GM20431 (cell line): Measurements from ENCODE around the gene SCGB1D4.
"Not testable (repeated sequence)": the region's sequence is repeated elsewhere in the genome, so short reads cannot be mapped to it uniquely, and the experiment has no call there.

ENCODE experiments used
- in situ Hi-C: fragments of 300-500 bp; cut with MseI, MboI; formaldehyde crosslinking; loops from one replicate; pipeline ENCODE4 v1.15.0; 2020; ENCODE audit warnings: low sequenced_read_pairs; ENCODE audit not compliant: unreplicated experiment

SCGB1D4 gene, protein sequence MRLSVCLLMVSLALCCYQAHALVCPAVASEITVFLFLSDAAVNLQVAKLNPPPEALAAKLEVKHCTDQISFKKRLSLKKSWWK

DNA sequence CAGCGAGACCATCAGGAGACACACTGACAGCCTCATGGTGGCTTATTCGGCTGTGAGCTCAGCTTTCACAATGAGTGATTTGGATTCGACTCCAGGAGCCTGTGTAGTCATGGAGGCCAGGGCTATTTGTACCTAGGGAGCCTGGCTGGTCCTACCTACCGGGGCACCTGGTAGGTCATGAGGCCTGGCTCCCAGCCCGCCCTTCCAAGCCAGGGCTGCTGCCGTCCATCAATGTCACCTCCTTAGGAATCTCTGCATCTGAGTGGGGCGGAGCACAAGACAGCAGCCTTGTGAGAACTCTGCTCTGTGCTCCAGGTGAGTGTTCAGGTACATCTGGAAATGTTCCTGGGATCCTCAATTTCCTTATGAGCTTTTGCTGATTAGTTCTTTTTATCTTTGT lies at the start of gene SCGB1D4:
Gene SCGB1D4 (minus strand): TSS at position 101 of the 400 bp plus-strand sequence. CDS start 65 bp downstream, at position 36.
- in situ Hi-C loops: no loop called here

DNA sequence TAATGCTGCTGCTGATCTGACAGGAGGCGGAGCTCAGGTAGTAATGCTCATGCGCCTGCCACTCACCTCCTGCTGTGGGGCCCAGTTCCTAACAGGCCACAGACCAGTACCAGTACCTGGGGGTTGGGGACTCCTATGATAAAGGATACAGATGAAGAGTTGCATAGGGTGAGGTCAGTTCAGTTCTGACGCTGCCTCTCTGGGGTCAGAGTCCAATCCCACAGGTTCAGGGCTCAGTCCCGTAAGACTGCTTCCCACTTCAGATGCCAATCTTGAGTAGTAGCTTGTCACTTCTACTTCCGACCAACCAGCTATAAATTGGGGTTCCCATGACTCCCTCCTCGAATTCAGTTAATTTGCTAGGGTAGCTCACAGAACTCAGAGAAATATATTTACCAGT lies 47.0 kb upstream of the SCGB1D4 start:
- in situ Hi-C loops: no loop called here

DNA sequence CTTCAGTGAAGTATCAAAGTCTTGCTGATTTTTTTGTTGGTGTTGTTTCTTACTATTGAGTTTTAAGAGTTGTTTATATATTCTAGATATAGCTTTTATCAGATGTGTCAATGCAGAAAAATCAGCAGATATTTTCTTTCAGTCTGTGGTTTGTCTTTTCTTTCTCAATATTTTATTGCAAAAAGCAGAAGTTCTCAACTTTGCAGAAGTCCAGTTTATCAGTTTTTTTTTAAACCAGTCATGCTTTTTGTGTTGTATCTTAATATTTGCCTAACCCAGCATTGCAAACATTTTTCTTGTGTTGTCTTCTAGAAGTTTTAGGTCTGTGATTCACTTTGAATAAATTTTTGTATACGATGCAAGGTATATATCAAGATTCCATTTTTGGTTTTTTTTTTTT lies 45.3 kb upstream of the SCGB1D4 start:
- in situ Hi-C loops: no loop called here

DNA sequence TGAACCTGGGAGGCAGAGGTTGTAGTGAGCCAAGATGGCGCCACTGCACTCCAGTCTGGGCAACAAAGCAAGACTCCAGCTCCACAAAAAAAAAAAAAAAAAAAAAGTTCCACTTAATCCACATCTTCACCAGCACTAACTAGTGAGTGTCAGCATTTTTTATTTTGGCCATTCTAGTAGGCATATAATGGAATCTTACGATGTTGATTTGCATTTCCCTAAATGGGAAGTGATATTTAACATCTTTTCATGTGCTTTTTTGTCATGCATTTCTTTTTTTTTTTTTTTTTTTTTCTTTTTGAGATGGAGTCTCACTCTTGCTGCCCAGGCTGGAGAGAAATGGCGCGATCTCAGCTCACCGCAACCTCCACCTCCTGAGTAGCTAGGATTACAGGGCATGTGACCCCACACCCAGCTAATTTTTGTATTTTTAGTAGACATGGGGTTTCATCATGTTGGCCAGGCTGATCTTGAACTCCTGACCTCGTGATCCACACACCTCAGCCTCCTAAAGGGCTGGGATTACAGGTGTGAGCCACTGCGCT lies 44.8 kb upstream of the SCGB1D4 start:
- in situ Hi-C loops: not testable (repeated sequence)

DNA sequence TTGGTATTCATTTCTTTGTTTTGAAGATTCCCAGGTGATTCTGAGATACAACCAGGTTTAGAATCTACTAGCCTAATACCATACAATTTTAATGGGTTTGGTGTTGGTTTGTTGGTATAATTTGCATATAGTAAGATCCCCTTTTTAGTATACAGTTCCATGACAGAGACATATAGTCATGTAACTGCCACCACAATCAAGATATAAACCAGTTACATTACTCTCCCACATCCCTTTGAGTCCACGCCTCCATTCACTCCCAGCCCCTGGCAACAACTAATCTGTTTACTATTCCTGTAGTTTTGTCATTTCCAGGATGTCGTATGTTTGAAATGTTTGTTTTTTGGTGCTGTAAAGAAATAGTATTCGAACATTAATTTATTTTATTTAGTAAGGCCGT lies 42.7 kb upstream of the SCGB1D4 start:
- in situ Hi-C loops: no loop called here

DNA sequence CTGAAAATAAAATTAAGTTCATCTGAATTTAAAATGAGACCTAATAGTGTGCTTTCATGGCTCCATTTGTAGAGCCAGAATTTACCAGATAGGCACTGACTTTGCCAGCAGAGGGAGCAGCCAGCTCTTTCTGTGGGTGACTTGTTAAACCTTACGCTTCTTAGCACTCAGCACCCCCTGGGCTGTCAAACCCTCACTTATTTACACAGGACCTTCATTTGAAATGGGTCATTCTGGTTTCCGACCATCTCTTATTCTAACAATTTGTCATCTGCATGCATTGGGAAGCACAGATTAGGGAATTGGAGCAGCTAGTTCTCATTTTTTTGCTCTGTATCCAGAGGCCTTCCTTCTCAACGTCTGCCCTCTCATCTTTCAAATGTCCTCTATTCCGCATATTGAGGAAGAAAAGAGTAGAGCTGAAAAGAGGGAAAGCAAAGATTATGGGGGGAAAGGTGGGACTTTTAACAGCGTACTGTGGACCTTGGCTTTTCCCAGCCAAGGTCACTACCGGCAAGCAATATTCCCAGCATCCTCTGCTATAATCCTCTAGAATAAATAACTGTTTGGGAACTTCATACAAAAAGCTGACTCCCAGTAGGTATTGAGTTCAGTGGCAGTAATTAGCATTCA lies 41.5 kb upstream of the SCGB1D4 start:
- in situ Hi-C loops: no loop called here

DNA sequence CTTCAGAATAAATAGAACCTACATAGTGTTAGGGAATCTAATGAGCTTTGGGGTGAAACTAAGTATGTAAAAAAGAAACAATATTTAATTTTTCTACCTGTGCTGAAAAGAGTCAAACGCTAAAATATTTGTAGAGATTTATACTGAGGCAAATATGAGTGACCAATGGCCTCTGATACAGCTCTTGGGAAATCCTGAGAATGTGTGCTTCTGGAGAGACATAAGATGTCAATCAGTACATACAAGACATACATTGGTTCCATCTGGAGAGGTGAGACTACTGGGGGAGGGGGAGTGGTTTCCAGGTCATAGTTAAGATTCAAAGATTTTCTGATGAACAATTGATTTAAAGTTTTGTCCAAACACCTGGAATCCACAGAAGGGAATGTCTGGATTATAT lies 39.3 kb upstream of the SCGB1D4 start:
- in situ Hi-C loops: no loop called here

DNA sequence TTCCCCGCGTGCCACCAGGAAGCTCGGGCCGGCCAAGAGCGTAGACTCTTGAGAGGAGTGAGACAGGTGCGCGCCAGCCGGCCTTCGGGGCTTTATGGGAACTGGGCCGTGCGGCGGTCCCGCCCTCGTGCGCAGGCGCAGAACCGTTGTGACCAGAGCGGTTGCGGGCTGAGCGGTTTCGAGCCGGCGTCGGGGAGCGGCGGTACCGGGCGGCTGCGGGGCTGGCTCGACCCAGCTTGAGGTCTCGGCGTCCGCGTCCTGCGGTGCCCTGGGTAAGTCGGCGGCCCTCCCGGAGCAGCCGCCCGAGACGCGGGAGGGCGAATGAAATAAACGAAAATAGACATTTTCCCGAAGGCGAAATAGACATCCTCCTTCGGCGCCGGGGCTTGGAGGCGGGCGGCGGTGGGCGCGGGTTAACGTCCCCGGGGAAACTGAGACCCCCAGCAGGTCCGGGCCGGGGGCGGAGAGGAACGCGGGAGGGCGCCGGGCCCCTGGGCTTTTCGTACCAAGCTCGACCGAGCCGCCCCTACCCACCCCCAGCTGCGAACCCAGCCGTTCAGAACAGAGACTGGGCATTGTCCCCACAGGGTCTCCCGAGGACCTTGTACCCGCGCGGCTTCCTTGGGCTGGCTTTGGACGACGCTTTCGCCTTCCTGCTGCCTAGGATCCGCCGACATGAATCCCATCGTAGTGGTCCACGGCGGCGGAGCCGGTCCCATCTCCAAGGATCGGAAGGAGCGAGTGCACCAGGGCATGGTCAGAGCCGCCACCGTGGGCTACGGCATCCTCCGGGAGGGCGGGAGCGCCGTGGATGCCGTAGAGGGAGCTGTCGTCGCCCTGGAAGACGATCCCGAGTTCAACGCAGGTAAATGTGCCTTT lies 38.7 kb upstream of the SCGB1D4 start, which contains the start of gene ASRGL1:
Gene ASRGL1 (plus strand): TSS at position 146 of the 879 bp plus-strand sequence. CDS start 530 bp downstream, at position 676.
- in situ Hi-C loops: no loop called here

DNA sequence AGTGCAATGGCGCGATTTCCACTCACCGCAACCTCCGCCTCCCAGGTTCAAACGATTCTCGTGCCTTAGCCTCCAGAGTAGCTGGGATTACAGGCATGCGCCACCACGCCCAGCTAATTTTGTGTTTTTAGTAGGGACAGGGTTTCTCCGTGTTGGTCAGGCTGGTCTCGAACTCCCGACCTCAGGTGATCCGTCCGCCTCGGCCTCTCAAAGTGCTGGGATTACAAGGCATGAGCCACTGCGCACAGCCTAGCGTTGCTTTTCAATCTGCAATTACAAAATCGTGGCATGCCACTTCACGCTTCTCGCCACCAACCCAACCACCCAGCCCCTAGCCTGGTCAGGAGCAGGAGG lies 38.1 kb upstream of the SCGB1D4 start:
- in situ Hi-C loops: not testable (repeated sequence)

DNA sequence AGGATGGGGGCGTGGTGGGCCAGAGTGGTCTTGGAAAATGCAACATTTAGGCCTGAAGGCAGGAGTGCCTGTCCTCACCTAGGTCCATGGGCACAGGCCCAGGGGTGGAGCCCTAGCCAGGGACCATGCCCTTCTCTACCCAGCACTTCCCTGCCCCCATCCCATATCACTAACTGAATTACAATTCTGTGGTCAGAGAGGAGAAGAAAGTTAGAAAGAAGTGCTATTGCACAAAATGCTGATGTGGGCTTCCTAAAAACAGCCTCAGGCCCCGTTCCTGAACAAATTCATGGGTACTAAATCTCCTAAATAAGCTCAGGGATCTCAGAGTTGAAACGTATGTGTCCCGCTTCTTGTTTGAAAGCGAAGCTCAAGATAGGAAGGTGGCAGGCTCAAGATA lies 34.9 kb upstream of the SCGB1D4 start:
- in situ Hi-C loops: no loop called here

DNA sequence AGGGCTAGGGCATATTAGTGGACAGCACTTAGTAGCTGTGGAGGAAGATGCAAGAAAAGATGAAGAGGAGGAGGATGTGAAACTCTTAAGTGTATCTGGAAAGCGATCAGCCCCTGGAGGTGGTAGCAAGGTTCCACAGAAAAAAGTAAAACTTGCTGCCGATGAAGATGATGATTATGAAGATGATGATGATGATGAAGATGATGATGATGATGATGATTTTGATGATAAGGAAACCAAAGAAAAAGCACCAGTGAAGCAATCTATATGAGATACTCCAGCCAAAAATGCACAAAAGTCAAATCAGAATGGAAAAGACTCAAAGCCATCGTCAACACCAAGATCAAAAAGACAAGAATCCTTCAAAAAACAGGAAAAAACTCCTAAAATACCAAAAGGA lies 32.4 kb upstream of the SCGB1D4 start:
- in situ Hi-C loops: not testable (repeated sequence)

DNA sequence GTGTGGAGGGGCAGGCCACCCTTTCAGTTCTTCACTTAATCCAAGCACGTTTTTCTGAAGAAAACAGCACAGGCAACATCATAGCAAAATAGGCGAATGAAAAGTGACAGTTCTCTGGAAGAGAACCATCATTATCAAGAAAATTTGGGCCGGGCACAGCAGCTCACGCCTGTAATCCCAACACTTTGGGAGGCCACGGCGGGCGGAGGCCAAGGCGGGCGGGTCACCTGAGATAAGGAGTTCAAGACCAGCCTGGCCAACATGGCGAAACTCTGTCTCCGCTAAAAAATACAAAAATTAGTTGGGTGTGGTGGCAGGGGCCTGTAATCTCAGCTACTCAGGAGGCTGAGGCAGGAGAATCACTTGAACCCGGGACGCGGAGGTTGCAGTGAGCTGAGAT lies 28.7 kb upstream of the SCGB1D4 start:
- in situ Hi-C loops: not testable (repeated sequence)

DNA sequence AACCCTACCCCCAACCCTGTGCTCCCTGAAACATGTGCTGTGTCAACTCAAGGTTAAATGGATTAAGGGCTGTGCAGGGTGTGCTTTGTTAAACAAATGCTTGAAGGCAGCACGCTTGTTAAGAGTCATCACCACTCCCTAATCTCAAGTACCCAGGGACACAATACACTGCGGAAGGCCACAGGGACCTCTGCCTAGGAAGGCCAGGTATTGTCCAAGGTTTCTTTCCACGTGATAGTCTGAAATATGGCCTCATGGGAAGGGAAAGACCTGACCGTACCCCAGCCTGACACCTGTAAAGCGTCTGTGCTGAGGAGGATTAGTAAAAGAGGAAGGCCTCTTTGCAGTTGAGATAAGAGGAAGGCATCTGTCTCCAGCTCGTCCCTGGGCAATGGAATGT lies 27.8 kb upstream of the SCGB1D4 start:
- in situ Hi-C loops: not testable (repeated sequence)

DNA sequence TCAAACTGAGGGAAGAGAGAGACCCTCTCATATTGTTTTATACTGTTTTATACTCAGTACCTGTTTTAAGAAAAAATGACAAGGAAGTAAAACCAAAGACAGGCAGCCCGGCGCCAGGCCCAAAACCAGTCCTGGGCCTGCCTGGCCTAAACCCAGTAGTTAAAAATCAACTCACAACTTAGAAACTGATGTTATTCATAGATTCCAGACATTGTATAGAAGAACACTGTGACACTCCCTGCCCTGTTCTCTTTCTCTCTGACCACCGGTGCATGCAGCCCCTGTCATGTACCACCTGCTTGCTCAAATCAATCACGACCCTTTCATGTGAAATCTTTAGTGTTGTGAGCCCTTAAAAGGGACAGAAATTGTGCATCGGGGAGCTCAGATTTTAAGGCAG lies 26.9 kb upstream of the SCGB1D4 start:
- in situ Hi-C loops: not testable (repeated sequence)

DNA sequence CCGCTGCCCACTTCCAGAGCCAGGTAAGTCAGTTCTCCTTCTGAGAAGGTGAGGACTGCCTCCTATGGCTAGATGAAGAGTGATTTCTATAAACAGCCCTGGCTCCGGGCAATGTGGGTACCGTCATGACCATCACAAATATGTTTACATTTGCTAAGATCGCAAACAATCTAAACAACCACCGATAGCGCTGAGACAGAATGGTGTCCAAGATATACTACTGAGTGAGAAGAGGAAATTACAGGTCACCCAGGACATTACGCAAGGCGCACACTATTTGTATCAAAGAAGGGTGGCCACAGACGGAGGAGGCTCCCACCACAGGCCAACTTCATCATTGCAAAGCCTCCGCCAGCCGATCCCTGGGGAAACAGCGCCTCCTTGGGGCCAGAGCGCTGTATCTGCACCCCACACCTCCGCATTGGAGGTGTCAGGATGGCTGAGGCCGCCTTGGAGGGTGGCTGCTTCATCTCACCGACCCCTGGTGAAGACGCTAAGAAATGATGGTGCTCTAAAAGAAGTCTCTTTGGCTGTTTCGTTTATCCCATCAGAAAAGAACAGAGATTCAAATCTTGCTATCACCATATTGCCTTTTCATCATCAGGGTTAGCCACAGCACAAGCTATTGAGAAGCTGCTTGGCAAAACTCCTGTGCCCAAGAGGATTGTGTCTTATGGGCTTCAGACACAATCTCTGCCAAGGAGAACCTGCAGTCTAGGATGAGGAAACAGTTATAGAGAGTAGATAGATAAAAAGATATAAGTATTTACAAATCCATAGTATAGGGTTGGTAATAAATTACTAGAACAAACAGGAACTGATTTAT lies 26.1 kb upstream of the SCGB1D4 start:
- in situ Hi-C loops: no loop called here

DNA sequence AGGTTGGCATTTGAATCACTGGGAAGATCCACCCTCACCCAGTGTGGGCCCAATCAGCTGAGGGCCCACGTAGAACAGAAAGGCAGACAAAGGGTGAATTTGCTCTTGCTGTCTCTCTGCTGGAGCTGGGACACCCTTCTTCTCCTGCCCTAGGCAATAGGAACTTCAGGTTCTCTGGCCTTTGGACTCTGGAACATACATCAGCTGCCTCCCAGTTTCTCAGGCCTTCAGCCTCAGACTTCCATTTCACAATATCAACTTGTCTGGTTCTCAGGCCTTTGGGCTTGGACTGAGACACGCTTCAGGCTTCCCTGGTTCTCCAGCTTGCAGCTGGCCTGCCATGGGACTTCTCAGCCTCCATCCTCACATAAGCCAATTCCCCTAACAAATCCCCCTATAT lies 23.6 kb upstream of the SCGB1D4 start:
- in situ Hi-C loops: no loop called here

DNA sequence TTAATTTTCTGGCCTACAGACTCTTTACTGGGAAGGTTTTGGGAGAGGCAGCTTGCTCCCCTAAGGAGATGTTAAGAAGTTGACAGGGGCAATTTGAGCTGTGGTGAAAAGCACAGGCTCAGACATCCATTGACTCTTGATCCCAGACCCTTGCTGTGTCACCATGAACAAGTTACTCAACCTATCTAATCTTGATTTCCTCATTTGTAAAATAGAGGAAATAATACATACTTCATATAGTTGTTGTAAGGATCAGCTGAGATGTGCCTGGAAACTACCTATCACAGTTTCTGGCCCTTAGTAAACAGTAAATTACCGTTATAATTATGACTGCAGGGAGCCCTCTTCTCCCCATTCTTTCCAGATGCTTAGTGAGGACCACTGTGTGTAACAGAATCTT lies 16.6 kb upstream of the SCGB1D4 start:
- in situ Hi-C loops: no loop called here

DNA sequence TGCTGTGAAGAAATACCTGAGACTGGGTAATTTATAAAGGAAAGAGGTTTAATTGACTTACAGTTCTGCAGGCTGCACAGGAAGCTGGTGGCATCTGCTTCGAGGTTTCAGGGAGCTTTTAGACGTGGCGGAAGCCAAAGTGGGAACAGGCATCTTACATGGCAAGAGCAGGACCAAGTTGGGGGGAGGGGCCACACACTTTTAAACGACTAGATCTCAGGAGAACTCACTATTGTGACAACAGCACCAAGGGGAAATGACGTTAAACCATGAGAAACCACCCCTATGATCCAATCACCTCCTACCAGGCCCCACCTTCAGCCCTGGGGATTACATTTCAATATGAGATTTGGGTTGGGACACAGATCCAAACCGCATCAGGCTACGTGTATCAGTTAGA lies 11.1 kb upstream of the SCGB1D4 start:
- in situ Hi-C loops: no loop called here

DNA sequence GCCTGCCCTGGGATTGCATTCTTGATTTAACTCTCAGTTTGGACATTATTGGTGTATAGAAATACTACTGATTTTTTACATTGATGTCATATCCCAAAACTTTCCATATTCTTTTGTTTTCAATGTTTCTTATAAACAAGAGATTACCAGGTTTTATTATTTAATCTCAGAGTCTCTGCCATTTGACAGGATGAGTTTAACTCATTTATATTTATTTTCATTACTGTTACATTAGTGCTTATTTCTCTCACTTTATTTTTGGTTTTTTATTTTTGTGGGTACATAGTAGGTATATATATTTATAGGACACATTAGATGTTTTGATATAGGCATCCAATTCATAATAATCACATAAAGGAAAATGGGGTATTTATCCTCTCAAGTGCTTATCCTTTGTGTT lies 9.1 kb upstream of the SCGB1D4 start:
- in situ Hi-C loops: no loop called here

DNA sequence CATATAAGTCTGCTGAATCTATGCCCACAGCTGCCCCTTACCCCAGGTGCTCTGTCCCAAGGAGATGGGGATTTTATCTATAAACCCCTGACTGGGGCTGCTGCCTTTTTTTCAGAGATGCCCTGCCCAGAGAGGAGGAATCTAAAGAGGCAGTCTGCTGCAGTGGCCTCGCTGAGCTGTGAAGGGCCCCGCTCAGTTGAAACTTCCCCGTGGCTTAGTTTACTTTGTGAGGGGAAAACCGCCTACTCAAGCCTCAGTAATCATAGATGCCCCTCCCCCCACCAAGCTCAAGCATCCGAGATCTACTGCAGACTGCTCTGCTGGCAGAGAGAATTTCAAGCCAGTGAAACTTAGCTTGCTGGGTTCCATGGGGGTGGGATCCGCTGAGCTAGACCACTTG lies 7.4 kb upstream of the SCGB1D4 start:
- in situ Hi-C loops: no loop called here
